ENCODE data around the gene CBFA2T2. TPM values are rescaled to one million over a fixed set of nuclear protein-coding genes. Genes with fewer than 3 reads are reported as not detected.

The CBFA2T2 gene
- polyA plus RNA-seq, 3 donors = 1.7 to 9.7 (median 4.9) TPM

DNA sequence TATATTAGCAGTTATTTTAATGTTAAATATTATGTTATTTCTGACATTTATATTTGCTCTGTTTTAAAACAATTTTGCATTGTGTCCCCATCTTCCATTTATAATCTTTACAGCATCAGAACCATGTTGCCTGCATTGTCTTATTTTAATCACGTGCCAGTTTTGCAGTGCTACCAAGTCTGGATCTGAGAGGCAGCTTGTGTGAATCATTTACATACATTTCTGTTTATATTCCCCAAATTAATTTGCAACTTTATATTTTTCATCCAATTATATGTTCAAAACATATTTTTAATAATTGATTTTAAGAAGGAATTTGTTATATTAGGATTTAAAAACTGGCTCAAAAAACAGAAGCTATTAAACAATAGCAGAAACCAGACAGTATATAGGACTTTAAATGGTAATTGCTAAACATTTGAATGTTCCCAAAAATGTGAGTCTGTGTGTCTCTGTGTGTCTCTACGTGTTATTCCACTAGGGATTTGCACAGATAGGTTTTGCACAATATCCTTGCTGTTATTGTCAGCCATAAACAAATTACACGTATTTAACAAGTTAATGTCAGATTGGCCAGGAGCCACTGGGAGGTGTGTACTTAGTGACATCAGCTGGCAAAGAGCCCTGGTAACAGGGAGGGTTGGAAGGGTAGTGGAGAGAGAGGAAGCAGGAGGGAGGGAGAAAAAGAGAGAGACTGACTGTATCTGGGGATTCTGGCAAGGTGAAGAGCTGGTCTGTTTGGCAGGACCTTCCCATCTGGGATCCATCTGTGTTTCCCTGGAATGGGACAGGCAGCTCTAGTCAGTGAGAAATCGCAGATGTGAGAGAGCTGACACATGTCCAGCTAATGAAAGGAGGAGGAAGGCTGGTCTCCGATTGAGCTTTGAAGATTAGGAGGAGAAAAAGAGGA lies 72.1 kb downstream of the CBFA2T2 start:
- intact Hi-C loops (cut with micrococcal nuclease) = no loop called here
- 90% methylated on average over 2 of the region's 5 CpGs for WGBS (ENCODE audit: insufficient coverage)
- H3K9ac ChIP-seq (ENCODE audit: insufficient read depth, low read length, poor library complexity, severe bottlenecking) = no peak overlapping the region
- no peaks in the 10 kb centered on the region for H3K27me3 ChIP-seq (ENCODE audit: control insufficient read depth in 2 of 2, insufficient read depth in 2 of 2, low read length in 2 of 2)
- peak overlapping the region in 1 of 7 donors; percentile 18 for H3K27ac Mint-ChIP-seq
- H3K4me1 Mint-ChIP-seq = peaks cover 3% of the 10 kb centered on the region
- no peaks in the 10 kb centered on the region for H3K4me1 ChIP-seq (ENCODE audit: control insufficient read depth in 1 of 2, insufficient read depth in 2 of 2, low read length in 2 of 2)
- DNase-seq = no peak
- peaks cover 0 to 4% of the 10 kb centered on the region in 2 donors for H3K36me3 ChIP-seq (replicated peaks in 1 of 2; ENCODE audit: control insufficient read depth in 1 of 2, insufficient read depth in 2 of 2, low read length in 2 of 2)
- H2AFZ ChIP-seq (ENCODE audit: insufficient read depth, low read depth, low read length, poor library complexity, severe bottlenecking) = no peak overlapping the region
- H3K4me3 Mint-ChIP-seq = no peak overlapping the region
- H3K27ac ChIP-seq (ENCODE audit: low read depth in 1 of 2, low read length in 2 of 2) = no peak overlapping the region
- peaks cover 15 to 17% of the 10 kb centered on the region in 2 donors for H3K36me3 Mint-ChIP-seq
- TF ChIP-seq CTCF (IDR thresholded peaks at IDR 0.05) = no peak
- no peaks in the 10 kb centered on the region for H4K20me1 ChIP-seq (ENCODE audit: insufficient read depth, low read length)
- no peaks in the 10 kb centered on the region for H3K9me3 ChIP-seq (replicated peaks in 1 of 2; ENCODE audit: control insufficient read depth in 1 of 2, insufficient read depth in 1 of 2, low read length in 2 of 2)
- H3K27me3 Mint-ChIP-seq (ENCODE audit: low read depth in 3 of 3) = peaks cover 0 to 2% (median 0%) of the 10 kb centered on the region in 3 donors
- no peak overlapping the region for H3K4me3 ChIP-seq (replicated peaks in 1 of 3; ENCODE audit: low read depth in 2 of 3, low read length in 3 of 3)
- no peak overlapping the region for H3K4me2 ChIP-seq (replicated peaks; ENCODE audit: extremely low read depth, low read length, poor library complexity, severe bottlenecking)
- peaks cover 0 to 2% (median 0%) of the 10 kb centered on the region in 7 donors for H3K9me3 Mint-ChIP-seq
- no peaks in the 10 kb centered on the region for H3K79me2 ChIP-seq (ENCODE audit: insufficient read depth, low read length)

DNA sequence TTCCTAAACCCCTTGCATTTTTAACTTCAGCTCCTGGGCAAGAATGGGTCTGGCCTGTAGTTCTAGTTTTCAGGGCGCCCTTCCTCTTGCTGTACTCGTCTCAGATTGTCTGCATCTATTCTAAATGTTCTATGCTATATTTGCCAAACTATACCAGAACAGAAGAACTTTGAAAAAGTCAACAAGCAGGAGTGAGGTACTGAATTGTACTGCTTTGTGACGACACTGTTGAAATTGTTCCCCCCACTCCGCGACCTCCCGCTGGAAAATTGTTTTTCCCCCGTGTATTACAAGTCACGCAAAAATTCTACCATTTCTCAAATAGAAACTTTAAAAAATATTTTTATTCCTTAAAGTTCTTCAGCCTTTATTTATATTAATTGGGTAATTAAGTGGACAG lies 73.9 kb downstream of the CBFA2T2 start:
- Mint-ChIP-seq H3K36me3 (peaks cover 3 to 5% of the 10 kb centered on the region in 2 donors), H3K4me1 (peaks cover 3% of the 10 kb centered on the region), H3K27me3 (ENCODE audit: low read depth in 3 of 3) (peaks cover 0 to 2% (median 0%) of the 10 kb centered on the region in 3 donors), H3K9me3 (peaks cover 0 to 2% (median 0%) of the 10 kb centered on the region in 7 donors), H3K27ac (no peak overlapping the region), H3K4me3 (no peak overlapping the region)
- Histone ChIP-seq H3K4me3 (replicated peaks in 1 of 3; ENCODE audit: low read depth in 2 of 3, low read length in 3 of 3) (no peak overlapping the region), H3K27ac (ENCODE audit: low read depth in 1 of 2, low read length in 2 of 2) (no peak overlapping the region), H3K4me2 (replicated peaks; ENCODE audit: extremely low read depth, low read length, poor library complexity, severe bottlenecking) (no peak overlapping the region), H3K9ac (ENCODE audit: insufficient read depth, low read length, poor library complexity, severe bottlenecking) (no peak overlapping the region), H2AFZ (ENCODE audit: insufficient read depth, low read depth, low read length, poor library complexity, severe bottlenecking) (no peak overlapping the region), H3K36me3 (replicated peaks in 1 of 2; ENCODE audit: control insufficient read depth in 1 of 2, insufficient read depth in 2 of 2, low read length in 2 of 2) (no peaks in the 10 kb centered on the region), H3K4me1 (ENCODE audit: control insufficient read depth in 1 of 2, insufficient read depth in 2 of 2, low read length in 2 of 2) (no peaks in the 10 kb centered on the region), H3K27me3 (ENCODE audit: control insufficient read depth in 2 of 2, insufficient read depth in 2 of 2, low read length in 2 of 2) (no peaks in the 10 kb centered on the region), H3K9me3 (replicated peaks in 1 of 2; ENCODE audit: control insufficient read depth in 1 of 2, insufficient read depth in 1 of 2, low read length in 2 of 2) (no peaks in the 10 kb centered on the region), H3K79me2 (ENCODE audit: insufficient read depth, low read length) (no peaks in the 10 kb centered on the region), H4K20me1 (ENCODE audit: insufficient read depth, low read length) (peaks cover 8% of the 10 kb centered on the region)
- WGBS (ENCODE audit: insufficient coverage) = no CpG with 5 or more reads among the region's 8 CpGs
- no peak for TF ChIP-seq CTCF (IDR thresholded peaks at IDR 0.05)
- intact Hi-C loops (cut with micrococcal nuclease) = no loop called here
- DNase-seq = no peak

Data from CD14-positive monocyte (primary cell).